Measurements from ENCODE around the gene PIP5KL1.
"Not testable (repeated sequence)": the region's sequence is repeated elsewhere in the genome, so short reads cannot be mapped to it uniquely, and the experiment has no call there.

Gene PIP5KL1

DNA sequence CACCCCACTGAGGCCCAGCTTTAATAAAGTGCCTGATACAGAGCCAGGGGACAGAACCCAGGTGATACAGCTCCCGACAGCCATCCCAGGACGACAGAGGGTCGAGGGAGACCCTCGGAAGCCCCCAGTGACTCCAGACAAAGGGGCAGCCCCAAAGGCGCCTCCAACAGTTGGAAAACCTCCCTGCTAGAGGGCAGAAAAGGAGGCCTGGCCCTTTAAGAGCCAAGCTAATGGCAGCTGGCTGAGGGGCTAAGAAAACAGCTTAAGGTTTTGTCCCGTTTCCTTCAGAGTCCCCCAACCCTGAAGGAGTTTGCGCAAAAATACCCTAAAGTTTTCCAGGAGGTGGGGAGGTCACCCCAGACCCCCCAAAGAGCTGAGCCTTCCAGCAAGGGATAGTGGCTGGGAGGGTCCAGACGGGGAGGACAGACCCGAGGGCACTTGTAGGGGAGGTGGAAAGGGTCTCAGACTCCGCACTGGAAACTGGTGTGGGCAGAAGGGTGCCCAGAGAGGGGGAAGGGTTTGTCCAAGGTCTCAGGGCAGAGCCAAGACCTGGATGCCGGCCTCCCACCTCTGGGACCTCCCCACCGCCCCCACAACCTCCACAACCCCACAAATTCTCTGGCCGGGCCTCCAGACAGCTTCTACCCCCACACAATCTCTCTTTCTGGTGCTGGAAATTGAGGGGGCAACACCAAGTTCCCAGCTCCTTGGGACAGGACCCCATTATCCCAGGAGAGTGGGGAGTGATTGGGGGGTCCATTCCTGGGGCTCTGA lies 44.9 kb downstream of the PIP5KL1 start:
- DNase-seq: no peak

DNA sequence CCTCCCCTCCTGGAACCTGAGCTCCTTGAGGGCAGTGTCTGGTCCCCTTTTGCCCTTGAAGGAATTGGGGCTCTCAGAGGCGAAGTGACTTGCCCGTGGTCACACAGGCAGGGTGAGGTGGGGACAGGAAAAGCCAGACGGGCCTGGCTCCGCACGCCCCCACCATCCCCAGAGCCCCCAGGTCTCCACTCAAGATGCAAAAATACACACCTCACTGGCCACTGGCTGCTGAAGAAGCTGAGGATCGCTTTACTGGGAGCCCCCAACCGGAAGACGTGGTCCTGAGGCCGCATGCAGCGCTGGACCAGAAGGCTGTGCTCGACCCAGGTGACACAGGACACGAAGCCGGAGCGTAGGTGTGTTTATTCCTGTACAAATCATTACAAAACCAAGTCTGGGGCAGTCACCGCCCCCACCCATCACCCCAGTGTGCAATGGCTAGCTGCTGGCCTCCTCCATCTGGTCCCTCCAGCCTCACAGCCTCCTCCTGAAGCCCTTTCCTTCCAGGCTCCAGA lies 45.5 kb downstream of the PIP5KL1 start:
- DNase-seq: no peak

DNA sequence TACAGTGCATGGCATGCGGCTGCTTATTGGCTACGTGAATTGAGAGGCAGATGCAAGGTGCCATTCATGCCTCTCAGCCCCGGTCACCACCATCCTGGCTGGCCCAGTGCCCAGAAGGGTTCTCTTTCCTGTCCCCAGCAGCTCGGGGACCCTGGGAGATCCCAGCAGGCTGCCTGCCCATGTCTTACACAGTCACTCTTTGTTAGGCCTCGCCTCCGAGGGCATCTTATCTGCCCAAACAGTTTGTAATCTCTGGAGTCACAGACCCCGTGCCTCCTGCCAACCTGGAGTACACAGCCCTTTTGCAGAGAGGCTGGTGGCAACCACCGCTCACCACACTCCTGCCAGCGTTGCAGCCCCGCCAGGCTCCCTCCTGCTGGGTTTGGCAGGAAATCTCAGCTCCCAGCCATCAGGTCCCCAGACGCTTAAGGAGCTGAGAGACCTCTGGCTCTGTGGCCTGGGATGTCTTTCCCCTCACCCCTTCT lies 46.1 kb downstream of the PIP5KL1 start:
- DNase-seq: no peak

DNA sequence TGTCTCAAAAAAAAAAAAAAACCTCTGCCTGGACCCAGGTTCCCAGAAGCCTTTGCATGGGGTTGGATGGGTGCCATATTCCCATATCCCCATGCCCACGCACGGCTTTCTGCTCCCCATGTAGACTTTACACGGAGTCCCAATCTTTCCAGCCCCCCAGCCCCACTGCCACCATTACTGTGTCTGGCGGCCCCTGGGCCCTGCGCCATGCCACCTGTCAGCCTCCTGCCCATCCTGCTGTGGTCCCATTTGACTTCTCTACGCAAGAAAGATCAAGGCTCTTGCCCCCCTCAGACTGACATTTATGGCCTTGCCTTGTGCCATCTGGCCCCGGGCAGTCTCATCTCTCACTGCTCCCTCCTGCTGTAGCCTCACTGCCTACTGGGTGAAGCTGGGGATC lies 46.6 kb downstream of the PIP5KL1 start:
- DNase-seq: no peak

DNA sequence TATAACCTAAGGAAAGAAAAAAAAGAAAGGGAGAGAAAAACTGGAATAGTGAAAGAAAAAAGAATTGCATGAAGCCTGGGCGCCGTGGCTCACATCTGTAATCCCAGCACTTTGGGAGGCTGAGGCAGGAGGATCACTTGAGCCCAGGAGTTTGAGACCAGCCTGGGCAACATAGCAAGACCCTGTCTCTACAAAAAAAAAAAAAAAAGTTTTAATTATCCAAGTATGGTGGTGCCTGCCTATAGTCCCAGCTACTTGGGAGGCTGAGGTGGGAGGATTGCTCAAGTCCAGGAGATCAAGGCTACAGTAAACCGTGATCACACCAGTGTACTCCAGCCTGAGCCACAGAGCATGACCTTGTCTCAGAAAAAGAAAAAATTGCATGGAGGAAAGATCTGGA lies 48.9 kb downstream of the PIP5KL1 start:
- not testable (repeated sequence) for DNase-seq

DNA sequence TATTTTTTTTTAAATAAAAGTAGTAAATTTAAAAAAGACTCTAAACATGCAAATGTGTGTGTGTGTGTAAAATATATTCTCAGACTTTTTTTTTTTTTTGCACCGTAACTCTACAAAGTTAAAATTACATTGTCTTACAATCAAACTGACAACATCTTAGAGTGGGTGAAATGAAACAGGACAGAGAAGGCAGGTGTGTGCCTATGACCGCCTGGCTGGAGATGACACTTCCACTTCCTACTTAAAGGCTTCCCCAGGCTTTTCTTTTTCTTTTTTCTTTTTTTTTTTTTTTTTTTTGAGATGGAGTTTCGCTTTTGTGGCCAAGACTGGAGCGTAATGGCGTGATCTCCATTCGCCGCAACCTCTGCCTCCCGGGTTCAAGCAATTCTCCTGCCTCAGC lies 50.4 kb downstream of the PIP5KL1 start:
- no peak for DNase-seq

DNA sequence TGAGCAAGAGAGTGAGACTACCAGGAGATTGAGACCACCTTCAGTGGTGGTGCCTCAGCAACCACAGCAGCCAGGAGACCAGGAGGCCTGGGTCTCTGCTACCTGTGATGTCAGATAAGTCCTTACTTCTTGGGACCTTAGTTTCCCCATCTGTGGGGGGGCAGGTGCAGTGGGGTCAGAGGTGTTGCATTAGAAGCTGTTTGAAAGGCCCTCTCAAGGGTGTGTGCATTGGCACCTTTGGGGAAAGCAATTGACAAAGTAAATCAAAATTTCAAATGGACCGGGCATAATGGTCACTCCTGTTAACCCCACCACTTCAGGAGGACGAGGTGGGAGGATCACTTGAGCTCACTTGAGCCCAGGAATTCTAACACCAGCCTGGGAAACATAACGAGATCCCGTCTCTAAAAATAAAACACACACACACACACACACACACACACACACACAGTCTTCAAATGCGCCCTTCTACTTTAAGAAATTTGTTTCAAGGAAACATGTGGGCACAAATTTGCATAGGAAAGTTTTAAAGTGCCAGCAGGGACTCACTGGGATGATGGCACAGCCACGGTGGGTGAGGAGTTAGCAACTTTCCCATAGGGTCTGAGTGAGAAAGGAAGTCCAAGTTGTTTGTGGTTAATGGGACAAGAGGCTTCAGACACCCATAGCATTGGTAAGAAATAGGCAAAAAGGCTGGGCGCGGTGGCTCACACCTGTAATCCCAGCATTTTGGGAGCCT lies 51.8 kb downstream of the PIP5KL1 start:
- no peak for DNase-seq

DNA sequence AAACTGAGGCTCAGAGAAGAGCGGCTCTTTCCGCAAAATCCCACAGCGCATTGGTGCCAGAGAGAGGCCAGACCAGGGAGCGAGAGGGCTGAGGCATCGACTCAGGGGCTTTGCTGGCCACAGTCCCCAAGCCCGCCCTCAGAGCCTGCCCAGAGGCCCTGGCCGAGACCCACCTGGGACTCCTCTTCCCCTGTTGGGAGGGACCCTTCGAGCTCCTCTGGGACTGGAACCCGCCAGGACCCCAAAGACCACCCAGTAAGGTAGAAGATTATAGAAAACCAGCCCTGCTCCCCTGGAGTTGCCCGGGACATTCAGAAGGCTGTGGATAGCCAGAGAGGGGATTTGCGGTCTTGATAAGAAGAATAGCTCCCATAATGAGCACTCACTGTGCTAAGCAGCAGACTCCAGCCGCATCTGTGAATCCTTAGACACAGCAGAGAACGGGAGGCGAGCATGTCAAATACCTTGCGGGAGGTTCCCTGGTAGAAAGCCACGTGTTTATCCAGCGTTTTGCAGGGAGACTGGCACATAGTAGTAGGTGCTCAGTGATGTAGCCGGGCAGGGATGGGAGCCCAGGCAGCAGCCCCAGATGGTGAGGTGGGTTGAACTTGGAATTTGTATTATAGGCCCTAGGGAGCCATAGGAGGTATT lies 52.5 kb downstream of the PIP5KL1 start:
- no peak for DNase-seq

DNA sequence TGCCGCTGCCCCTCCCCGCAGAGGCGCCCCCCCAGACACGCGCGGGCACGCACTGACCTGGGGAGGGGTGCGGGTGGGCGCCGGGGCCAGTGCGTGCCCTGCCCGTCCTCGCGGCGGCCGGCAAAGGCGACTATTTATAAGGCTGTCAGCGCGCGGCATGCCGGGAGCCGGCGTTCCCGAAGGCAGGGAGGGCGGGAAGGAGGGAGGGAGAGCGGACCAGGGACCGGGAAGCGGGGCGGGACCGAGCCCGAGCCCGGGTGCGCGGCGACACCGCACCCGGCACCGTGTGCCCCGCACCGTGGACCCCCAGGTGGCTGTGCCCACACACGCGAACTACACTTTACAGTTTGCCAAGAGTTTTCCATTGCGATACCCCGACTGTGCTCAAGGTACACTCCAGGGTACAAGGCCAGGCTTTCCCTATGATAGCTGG lies 53.0 kb downstream of the PIP5KL1 start, which contains the start of gene AK1:
TSS of gene AK1 (minus strand) at position 110 of the 433 bp plus-strand sequence. CDS start 3,058 bp downstream, outside the sequence.
- no peak for DNase-seq

DNA sequence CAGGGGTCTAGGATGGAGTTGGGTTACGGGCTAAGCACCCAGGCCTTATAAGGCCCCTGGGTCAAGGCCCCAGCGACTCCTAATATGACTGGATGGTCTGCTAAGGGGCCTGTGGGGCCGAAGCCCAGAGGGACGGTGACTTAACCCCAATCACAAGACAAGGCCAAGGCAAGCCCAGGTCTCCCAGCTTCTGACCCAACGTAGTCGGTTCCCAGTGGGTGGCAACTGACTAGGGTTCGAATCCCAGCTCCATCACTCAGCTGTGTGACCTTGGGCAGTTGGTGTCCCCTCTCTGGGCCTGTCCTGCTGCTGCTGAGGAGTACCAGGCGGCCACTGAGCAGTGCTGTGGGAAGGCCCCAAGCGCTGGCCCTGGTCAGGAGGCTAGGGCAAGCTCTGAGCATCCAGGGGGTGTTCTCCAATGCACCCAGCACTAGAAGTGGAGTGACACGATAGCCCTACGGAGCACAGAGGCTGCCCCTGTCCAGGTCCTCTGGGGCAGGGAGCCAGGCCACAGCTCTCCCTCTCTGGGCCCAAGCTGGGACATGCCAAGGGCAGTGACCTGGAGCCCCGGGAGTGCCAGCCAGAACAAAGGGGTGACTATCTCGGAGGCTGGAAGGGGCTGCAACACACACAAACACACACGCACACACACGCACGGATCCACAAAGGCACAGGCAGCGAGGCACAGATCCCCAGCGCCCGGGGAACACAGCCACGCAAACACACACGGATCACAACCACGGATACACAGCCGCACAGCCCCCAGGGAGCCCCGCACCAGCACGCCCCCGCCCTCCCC lies 53.6 kb downstream of the PIP5KL1 start:
- DNase-seq: no peak

DNA sequence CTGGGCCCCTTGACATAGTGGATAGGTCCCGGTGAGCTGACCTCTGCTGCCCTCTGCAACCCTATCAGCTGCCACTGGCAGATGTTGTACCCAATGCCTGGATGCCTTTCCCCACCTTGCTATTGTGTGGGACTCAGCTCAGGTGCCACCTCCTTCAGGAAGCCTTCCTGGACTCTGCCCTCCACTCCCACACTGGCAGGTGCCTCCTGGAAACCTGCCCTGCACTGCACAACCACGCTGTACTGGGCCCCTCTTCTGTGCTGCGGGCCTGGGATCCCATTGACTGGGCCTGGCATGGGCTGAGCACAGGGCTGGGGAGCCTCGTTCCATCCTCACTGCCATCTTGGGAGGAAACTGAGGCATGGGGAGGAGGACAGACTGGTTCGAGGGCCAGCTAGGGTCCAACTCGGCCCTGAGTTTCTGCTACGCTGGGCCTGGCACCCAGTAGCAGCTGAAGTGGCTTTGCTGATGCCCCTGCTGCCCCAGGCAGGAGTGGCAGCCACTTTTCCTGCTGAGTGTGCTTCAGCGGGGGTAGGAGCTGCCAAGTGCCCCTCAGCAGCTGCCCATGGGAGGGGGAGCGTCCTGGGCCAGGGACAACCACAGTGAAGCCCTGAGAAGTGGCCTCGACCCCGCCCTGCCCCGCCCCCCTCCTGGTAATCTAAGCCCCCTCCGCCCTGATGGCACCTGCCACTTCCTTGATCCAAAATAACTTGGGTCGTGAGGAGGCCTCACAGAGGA lies 54.4 kb downstream of the PIP5KL1 start:
- no peak for DNase-seq

DNA sequence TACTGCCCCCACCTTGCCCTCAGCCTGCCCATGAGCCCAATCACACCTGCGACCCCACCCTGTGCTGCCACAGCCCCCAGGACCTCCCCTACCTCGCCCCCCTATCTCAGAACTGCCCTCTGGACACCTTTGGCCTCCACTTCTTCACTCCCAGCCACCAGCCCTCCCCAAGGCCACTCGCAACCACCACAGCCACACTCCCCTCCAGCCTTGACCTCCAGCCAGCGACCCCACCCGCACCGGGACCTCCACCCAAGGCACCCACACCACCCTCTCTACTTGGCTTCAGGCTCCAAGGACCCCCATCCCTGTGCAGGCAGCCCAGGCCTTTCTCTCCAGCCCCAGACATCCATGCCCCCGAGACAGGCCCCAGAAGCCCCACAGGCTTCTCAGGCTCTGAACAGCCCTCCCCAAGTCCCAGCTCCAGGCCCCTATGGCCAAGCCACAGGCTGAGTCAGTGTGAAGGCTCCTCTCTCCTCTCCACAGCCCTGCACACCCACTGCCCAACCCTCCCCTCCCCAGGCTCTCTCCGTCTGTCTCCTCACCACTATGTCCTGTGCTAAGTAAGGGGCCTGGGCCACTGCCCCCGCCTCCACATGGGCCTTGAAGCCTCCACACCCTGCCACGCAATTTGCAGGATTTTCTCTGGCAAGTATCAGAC lies 55.1 kb downstream of the PIP5KL1 start:
- DNase-seq: no peak

DNA sequence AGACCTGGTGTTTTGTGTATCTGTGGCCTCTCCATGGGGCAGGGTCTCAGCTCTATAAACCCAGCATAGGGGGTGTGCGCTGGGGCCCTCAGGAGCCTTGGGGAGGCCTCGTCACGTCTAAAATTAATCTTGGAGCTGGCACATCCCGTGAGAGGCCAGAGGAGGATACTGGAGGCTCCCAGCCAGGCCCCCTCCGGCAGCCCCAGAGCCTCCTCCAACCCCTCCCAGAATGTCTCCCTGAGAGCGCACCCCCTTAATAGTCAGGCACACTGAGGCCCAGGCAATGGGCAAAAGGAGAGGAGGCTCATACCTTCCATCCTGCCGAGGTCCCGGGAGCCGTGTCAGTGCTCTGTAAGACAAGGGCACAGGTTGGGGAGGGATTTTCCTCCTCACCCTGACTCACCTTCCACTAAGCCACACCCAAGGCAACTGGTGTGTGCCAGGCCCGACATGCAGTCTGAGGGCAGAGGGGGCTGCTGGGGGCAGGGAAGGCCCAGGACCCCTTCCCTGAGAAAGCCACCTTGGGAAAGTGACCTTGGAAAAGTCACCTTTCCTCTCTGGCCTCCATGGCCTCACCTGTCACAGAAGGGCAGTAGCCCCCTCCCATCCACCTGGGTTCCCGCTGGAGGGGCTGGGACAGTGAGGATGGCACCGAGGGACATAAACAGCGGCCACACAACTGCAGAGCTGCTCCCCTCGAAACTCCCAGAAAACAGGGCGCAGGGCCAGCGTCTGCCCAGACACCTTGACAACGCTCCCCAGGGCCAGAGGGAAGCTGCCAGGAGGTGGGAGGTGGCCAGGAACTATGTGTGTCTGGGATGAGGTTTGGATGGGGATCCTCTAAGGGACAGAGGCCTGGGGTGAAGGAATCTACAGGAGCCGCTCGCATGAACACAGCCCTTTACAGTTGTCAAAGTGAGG lies 56.0 kb downstream of the PIP5KL1 start:
- no peak for DNase-seq

DNA sequence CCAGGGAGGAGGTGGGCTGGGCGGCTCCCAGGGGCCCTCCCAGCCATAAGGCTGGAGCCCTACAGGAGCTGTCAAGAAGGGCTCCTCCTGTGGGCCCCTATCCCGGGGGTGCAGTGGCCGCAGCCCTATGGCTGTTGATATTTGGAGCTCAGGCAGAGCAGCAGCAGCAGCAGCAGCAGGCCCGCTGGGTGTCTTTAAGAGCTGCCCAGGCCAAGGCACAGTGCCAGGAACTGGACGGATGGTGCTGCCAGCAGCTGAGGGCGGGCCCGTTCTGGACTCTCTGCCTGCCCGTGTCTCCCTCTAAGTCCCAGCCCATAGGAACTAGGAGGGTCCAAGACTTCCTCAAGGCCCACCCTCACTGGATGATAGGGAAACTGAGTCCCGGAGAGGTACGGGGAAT lies 56.7 kb downstream of the PIP5KL1 start:
- DNase-seq: no peak

DNA sequence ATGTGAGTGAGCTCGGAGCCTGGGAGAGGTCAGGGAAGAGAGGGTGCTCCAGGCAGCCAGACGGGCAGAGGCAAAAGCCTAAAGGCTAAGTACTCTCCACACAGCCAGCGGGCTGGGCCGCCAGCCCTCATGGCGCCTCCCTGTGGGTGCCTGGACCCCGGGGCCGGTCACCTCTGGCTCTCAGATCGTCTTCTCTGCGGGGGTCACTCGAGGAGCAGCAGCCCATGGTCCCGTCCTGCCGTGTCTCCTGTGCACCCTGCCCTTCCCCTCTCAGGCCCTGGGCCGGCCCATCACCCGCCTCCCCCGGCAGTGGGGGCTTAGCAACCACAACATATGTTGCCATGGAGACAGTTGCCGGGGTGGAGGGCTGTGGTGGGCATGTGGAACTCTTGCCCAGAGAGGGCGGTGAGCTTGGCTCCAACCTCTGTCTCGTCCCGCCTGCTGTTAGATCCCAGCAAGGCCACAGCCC lies 57.3 kb downstream of the PIP5KL1 start:
- DNase-seq: no peak

DNA sequence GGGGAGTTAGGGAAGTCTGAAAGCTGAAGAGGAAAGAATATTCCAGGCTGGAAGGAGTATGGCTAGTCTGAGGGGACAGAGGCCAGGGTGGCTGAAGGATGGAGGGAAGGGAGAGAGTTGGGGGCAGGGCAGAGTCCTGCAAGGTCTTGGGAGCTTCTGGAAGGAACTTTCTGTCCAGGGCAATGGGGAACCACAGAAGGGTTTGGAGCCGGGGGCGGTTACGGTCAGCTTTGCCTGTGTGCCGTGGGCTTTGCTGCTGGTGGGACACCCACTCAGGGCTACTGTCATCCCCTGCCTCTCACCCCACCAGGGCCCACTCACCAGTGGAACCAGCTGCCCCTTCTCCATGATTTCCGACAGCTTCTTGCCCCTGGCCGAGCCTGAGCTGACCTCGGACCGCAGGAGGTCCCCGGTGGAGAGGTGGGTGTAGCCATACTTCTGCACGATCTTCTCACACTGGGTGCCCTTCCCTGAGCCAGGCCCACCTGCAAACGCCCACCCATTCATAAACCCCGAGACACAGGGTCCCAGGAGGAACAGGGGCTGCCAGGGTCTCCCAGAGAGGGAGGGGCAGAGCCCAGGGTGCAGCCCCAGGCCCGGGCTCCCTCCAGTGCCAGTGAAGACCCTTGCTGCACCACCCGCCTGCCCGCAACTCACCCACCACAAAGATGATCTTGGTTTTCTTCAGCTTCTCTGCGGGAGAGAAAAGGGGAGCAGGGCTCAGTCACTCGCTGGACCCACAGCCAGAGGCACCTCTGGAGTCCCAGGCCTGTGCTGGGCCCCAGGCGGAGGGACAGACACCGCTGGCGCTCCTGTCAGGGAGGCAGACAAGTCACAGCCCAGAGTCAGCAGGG lies 58.0 kb downstream of the PIP5KL1 start:
- DNase-seq: no peak

DNA sequence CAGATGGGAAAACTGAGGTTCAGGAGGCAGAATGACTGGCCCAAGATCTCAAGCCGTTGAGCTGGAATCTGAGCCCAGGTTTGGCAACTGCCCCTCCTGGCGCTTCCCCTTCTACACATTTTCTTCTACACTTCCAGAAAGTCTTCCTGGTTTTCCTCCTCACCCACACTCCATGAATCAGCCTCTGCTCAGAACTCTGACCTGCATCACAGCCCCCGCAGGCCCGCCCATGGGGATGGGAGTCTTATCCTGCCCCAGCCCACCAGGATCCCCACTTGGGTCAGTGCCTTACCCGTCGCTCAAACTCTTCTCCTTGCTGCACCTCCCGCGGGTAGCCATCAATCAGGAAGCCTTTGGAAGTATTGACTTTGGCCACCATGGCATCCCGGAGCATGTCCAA lies 59.0 kb downstream of the PIP5KL1 start:
- DNase-seq: no peak

DNA sequence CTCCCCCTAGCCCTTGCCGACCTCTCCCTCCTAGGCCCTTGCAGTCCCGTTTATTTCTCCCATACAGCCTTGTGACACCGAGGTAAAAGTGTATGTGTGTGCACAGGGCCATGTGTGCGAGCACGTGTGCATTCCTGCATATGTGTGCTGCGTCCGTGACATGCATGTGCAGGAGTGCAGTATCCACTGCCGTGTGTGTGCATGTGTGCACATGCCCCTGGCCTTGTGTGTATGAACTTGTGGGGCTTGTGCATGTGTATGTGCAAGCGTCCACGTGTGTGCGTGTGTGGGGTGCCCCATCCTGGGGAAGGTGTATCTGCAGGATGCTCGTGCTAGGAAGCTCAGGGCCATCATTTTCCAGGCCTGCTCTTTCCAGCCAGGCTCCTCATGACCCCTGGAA lies 59.7 kb downstream of the PIP5KL1 start:
- no peak for DNase-seq
